Inferior parietal cortex (tissue), 1 donor: ENCODE data around the gene TMEM63C.

Experiments used
- DNase-seq: peaks from one replicate; pipeline ENCODE4 v3.0.0-alpha.2; 2016; ENCODE audit errors: extremely low spot score

TMEM63C gene

DNA sequence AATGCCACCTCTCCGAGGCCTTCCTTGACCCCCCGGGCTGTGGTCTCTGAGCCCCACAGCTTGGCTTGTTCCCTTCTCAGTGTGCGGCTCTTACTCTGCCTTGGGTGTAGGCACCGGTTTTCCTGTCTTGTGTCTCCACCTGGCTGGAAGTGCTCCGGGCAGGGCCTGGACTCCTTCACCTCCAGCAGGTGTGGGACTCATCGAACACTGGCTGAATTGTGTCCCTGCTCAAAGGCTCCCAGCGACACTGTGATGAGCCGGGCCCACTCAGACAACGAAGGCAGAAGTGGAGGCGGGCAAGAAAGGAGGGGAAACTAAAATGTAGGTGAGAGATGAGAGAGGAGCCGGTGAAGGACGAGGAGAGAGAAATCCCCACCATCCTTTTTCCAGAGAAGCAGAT lies 18.0 kb downstream of the TMEM63C start:
- DNase-seq, result no peak

DNA sequence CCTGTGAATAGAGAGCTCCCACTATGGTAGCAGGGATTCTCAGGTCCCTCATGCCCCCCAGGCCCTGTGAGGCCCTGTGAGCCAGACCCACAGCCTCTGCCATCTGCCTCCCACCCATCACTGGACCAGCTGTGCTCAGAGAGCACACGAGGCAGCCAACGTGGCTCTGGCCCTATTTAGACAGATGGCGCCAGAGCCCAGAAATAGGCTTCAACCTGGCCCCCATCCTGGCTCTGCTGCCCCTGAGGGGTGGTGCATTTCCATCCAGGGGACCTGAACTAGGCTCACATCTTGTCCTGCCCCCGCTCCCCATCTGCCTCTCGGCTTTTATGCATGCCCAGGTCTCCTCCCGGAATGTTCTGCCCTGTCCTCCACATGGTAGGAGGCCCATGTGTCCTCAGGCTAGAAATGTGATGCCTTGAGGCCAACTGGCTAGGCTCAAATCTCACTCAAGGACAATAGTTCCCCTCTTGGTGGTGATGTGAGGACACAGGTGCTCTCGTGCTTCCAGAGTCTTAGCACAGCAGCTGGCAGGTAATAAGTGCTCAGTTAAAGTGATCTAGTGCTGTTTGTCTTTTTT lies 18.9 kb downstream of the TMEM63C start:
- DNase-seq, result no peak

DNA sequence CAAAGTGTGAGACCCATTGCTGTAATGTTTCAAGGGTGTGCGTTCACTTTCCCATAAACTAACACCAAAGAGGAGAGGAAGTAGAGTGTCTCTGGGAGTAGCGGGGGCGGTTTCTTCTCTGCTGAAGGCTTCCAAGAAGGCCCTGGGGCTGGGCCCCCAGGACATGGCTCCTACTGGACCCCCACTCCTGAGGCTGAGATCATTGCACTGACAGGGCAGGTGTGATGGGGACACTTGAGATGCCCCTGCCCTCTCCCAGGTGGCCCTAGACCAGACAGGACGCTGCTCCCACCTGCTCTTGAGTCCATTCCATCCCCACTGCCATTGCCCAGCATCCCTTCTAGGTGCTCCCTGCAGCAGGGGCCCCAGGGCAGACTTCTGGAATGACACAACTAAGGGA lies 20.1 kb downstream of the TMEM63C start:
- no peak for DNase-seq

DNA sequence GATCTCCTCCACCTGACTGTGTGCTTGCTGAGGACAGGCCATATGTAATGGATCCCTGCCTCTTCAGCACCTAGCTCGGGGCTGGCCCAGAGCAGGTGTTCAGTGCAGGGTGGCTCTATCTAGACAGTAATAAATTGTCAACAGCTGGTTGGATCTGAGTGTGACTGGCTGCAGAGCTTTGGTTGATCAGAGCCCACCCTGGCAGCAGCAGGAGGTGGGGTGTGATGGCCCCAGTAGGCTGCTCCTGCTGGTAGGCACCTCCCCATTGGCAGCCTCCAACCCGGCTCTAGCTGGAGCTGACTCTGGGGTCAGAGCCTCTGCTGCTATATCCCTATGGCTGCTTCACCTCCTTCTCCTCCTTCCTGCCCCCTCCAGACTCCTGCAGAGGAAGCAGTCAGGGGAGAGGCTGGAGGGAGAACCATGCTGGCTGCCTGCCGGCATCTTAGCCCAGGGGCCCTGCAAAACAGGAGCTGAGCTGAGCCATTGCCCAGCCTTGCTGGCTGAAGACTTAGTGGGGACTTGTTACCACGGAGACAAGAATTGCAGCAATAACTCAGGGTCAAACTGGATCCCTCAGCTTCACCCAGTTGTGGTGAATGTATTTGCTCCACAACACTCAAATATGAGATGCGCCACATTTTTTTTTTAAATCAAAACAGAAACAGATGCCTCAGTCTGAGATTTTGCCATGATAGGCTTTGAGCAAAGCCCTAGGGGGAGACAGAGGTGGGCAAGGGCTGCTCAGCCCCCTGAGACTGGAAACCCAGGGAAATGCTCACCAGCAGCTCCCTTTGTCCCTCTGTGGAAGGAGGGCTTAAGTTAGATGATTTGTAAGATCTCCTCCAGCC lies 22.2 kb downstream of the TMEM63C start:
- no peak for DNase-seq

DNA sequence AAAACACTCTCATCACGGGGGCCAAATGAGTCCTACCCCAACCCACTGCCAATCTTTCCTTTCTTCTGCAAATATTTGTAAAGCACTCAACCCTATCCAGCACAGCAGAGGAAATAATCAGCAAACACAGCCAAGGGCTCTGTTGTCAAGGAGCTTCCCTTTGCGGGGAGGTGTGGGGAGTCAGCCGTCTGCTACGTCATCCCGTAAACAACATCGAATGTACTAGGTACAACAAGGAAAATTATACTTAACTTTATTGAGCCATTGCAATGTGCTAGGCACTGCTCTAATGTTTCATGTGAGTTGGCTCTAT lies 22.8 kb downstream of the TMEM63C start:
- DNase-seq, result no peak

DNA sequence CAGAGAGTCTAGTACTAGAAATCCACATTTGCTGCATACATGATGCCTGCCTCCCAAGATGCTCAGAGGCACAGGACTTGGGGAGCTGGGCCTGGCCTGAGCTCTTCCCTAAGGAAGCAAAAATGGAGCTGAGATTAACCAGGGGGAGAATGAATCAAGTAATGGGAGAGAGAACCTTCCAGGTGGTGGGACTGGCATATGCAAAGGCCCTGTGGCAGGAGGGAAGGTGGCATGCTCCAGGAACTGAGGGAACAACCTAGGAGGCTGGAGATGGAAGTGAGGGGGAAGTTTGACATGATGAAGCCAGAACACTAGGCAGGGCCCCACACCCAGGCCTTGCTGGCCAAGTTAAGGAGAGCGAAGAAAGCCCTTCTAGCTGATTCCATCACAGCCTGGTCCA lies 23.3 kb downstream of the TMEM63C start:
- DNase-seq, result no peak

DNA sequence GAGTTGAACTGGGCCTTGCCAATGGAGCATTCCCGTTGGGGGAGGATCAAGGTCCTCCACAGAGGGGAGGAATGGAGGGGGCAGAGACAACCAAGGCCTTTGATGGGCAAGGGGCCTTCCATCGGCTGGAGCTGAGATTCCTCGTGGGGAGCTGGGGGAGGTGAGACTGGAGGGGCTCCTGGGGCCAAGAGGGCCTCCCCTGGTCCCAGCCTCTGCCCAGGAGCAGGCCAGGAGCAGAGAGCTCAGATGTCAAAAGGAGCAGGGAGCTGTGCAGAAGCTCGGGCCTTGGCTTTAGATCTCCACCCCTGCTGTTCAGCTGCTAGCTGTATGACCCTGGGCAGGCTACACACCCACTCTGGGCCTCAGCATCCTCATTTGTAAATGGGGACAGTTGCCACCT lies 24.0 kb downstream of the TMEM63C start:
- DNase-seq, result no peak

DNA sequence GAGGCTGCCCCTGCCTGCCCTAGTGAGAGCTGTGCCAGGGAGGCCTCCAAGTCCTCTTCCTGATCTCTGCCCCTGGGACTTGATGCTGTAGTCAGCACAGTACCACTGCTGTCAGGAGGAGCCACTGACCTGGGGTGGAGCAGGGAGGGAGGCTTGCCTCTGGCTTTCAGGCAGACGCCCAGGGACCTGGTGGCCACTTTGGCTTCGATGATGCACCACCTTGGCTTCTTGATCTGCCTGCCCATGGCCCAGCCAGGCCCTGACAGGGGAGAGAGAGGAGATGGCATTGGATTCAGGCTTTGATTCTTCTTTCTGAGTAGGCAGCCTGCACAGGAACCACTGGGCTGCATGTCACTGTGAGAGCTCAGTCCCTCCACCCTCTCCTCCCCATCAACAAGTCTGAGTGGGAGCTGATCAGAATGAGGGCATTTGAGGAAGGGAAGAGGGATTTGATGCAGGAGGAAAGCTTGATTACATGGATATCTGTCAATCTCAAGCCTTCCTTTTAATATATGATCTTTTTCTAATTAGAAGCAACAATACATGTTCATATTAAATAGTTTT lies 24.7 kb downstream of the TMEM63C start:
- no peak for DNase-seq

DNA sequence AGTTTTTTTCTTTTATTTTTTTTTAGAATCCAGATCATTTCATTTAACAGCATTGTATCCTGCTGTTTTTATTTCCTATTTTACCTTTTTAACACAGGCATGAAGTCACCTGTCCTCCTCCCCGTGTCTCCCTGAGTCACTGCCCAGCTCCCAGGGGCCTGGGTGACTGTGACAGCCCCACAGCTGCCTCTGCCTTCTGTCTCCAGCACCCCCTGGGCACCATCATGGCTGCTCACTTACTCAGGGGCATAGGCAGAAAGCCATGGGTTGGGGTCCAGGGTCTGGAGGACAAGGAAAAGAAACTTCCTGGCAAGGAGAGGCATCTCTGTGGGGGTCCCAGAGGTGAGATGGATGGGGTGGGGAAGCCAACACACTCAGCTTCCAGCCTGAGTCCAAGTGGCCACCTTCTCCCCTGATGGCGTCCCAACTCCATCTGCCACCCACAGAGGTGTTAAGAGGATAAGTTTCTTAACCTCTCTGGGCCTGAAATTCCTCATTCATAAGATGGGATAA lies 25.3 kb downstream of the TMEM63C start:
- no peak for DNase-seq

DNA sequence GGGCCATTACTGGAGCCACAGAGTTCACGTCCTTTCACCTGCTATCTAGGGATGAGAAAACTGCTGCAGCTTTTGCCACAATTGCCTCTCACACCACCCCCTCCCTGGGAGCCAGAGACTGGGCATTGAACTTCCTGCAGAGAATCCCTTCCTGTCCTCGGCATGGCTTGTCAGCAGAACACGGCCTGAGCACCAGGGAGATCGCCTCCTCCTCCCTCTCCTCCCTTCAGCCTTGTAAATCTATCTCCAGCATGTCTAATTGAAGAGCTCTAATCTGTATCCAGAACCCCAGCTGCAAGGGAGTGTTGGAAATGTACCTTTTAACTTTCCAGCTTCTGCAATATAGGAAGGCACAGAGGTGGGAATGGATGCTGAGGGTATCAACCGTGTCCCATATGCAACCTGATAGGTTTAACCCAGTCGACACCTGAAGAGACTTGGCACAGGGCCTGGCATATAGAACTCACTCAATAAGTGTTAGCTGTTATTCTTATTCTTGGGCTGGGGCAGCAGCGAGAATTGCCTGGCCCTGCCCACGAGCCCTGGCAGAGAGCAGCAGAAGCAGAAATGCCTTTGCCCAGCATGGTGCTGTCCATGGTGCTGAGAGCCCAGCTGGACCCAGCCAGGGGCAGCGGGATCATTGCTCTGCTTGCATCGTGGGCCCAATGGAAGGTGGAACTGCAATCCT lies 26.8 kb downstream of the TMEM63C start:
- DNase-seq, result peak; percentile 60

DNA sequence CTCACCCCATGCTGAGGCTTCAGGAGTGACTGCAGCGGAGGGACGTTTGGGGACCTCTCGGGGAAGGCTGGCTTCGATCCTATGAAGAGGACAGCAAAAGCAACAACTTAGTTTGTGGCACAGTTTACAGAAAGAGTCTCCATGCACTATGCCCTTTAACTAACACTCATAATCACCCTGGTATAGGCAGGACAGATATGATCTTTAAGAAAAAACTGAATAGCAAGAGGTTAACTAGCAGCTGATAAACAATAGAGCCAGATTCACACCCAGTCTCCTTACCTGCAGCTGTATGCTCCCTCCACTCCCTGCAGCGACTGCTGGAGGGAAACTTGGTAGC lies 27.4 kb downstream of the TMEM63C start:
- DNase-seq, result no peak

DNA sequence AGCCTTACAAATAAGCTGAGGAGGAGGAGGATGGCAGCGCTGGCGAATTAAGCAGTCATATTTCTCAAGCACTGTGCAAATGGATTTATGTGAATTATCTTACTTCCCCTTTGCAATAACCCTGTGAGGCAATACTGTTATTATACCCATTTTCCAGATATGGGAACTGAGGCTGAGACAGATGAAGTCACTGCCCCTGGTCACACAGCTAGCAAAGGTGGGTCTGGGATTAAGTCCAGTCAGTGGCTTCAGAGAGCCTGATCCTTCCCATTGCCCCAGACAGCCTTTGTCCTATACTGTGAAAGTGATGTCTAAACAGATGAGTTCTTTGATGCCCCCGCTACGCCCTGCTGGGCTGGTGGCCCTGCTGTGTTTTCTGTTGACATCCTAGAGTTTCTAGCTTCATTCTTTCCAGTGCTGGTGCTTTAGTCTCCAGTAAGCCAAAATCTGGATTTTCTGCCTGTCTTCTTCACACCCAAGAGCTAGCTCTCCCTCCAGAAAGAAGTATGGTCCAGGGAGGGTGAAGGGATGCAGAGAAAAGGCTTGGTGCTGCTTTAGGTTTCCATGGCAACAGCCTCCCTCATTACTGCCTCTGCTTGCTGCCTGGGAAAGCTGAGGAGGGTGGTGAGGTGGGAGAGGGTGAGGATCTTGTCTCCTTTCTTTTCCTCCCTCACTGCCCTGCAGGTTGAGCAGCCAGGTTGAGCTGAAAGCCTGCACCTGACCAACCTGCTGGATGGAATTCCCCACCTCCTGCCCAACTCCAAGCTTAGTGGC lies 30.7 kb downstream of the TMEM63C start:
- no peak for DNase-seq

DNA sequence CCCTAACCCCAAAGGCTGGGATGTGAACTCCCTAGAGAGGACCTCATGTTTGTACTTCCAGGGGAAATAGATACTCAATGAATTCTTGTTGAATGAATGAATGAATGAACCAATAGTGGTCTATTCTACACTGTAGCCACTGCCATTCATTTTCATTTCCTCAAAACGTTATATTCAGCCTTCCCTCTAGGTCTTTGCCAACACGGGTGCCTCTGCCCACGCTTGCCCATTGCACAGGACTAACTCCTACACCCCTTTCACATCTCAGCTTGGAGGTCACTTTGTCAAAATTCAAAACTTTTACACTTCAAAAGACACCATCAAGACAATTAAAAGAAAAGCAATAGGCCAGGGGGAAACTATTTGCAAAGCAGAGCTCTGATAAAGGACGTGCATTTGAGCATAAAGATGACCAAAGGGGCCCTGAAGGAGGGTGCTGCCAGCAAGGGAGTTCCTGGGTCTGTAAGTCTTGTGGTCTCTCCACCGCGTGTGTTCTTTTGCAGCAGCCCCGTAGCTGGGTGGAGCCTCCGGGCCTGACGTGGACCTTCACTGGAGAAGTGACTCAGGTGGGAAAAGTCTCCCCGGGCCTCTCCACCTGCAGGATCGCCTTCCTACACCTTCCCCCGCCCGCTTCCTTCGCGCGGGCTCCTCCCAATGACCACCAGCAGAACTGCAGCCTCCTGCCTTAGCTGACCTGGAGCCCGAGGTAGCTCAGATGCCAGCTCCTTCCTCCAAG lies 31.5 kb downstream of the TMEM63C start:
- DNase-seq, result no peak

DNA sequence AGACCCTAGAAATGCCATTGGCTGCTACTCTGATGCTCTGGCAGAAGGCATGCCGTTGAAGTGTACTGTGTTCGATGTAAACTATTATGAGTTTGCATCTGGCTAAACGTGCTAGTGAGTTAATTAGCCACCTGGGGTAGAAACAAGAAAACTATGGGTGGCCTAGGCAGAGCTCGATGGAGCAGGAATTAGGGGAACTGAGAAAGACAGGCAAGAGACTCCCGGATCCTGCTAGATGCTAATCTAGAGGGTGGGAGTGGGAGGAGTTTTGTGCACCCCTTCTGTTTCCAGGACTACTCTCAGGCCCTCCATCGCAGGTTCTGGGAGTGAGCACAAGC lies 32.0 kb downstream of the TMEM63C start:
- DNase-seq, result no peak

DNA sequence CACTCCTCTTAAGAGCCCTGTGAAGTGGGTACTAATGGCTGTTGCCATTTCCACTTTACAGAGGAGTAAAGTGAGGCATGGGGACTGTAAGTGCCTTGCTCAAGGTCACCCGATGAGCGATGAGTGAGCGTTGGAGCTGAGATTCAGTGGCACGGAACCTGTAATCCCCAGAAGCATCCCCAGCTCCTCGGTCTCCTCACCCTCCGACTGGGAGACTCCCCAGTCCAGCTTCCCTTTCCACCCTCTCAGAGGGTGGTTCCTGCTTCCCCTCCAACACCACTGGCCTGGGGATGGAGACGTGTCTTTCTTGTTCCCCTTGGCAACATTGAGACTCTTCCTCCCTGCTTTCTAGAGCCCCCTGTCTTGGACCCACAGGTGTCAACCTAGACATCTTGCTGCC lies 32.6 kb downstream of the TMEM63C start:
- no peak for DNase-seq

DNA sequence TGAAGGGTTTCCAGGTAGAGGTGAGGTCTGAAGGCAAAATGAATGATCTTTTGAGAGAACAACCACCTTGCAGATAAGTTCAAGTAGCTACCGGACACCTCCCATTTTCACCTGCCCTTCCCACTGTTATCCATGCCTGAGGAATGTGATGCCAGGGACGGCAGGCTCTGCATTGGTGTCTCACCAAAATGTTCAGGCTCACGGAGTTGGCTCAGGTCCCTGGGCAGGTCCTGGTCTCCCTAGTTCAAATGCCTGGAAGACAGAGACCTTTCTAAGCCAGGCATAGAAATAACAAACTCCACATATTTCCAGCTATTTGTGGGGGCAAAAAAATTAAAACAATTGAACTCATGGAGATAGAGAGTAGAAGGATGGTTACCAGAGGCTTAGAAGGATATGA lies 36.0 kb downstream of the TMEM63C start:
- DNase-seq, result no peak

DNA sequence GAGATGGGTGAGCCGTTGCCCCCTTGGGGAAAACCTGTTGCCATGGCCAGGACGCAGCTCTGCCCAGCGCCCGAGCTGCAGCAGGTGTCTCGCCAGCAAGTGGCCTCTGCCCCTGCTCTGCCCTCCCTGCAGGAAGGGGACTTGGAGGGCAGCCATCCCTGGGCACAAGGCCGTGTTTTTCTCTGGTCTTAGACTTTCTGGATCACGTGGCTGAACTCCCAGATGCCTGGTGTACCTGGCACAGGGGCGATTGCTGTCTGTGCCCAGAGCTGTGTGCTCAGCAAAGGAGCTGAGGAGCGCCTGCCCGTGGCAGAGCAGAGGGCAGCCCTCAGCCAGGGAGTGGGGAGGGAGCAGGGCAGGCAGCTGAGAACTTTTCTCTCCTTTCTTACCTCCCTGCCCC lies 38.0 kb downstream of the TMEM63C start:
- no peak for DNase-seq

DNA sequence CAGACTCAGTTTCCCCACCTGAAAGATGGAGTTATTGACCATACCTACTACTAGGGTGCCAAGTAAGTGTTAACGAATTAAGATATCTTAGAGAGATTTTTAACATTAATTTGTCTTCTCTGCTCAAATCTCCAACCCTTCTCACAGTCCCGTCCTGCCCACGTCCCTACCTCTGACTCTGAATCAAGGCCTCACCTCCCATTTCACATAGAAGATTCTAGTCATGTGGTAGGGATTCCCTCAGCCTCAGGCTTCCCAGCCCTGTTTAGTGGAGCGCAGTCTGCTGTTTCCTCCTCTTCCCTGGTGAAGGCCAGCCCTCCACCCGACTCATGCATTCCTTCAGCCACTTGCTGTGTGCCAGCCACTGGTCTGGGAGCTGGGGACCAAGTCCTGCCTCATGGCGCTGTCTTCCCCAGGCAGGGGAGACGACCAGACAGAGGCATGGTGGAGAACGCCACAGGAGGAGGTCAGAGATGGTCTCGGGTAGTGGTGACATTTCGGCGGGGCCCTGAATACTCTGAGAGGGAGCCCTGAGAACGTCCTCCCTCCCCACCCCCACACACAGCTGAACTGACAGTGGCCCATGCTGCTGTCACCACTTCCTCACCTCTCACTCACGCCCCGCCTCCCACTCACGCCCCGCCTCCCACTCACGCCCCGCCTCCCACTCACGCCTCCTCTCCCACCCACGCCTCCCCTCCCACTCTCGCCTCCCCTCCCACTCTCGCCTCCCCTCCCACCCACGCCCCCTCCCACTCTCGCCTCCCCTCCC lies 38.8 kb downstream of the TMEM63C start:
- no peak for DNase-seq

DNA sequence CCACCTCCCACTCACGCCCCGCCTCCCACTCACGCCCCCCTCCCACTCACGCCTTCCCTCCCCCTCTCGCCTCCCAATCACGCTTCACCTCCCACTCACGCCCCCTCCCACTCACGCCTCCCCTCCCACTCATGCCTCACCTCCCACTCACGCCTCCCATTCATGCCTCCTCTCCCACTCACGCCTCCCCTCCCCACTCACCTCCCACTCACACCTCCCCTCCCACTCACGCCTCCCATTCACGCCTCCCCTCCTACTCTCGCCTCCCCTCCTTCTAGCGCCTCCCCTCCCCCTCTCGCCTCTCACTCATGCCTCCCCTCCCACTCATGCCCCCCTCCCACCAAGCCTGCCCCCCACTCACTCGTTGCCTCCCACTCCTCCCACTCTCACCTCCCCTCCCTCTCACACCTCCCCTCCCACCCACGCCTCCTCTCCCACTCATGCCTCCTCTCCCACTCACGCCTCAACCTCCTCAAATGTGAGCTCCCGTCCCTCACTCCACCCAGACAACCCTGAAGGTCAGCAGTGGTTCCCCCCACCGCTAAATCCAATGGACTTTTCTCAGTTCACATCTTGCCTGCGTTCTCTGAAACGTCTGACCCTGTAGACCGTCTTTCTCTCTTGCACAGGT lies 39.8 kb downstream of the TMEM63C start:
- DNase-seq, result no peak

DNA sequence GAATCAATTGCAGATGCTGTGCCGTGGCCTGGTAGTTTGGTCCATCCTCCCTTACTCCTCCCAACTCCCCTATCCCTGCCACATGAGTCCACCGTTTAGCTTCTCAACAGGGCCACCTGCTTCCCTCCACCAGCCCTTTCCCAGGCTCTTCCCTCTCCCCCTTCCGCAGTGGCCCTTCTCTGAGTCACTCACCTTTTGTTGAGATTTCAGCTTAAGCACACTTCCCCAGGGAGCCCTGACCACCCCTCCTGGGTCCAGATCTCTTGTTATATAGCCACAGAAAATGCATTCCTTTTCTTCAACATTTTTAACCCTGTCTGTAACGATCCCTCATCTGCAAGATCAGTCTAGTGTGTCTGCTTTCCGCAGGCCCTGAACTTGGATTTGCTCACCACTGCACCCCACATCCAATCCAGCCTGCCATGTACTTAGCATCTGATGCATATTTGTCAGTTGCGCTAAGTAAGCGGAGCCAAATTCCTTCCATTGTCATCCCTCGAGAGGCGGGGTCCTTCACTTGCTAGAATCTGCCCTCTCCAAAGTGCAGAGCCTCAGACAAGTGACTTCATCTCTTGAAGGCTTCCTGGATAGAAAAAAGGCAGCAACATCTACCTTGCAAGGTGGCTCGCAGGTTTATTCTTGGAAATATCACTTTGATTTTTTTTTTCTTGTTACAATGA lies 41.1 kb downstream of the TMEM63C start:
- no peak for DNase-seq
